Thoracic aorta (tissue), 2 donors: ENCODE data around the gene ANKRD11. TPM values are rescaled to one million over a fixed set of nuclear protein-coding genes. Genes with fewer than 3 reads are reported as not detected.

Experiments used
- ATAC-seq: fragments of 150-250 bp; one replicate; pipeline ENCODE4 v1.8.0; 2017; ENCODE audit warnings: low read depth; ENCODE audit not compliant: insufficient number of reproducible peaks, low FRiP score
- DNase-seq: peaks from one replicate; pipeline ENCODE4 v3.0.0-alpha.2; 2020; ENCODE audit warnings: low spot score
- H3K27ac ChIP-seq, 2 donors: fragments of 200-600 bp; sonication (generic); 1 replicate in 1 of 2; 2 replicates in 1 of 2; pipeline ENCODE4 v1.5.1; 2016; ENCODE audit warnings: mild to moderate bottlenecking in 2 of 2, moderate library complexity in 2 of 2
- H3K27me3 ChIP-seq: fragments of 200-600 bp; sonication (generic); replicated peaks from 2 replicates; pipeline ENCODE4 v1.6.0; 2016; ENCODE audit warnings: mild to moderate bottlenecking; ENCODE audit not compliant: insufficient read depth
- H3K36me3 ChIP-seq: fragments of 200-600 bp; sonication (generic); one replicate; pipeline ENCODE4 v1.5.1; 2016
- H3K4me1 ChIP-seq, 2 donors: fragments of 200-600 bp; sonication (generic); 1 replicate in 1 of 2; 2 replicates in 1 of 2; pipeline versions ENCODE4 v1.5.1 to v1.6.0; 2016; ENCODE audit warnings: low read depth in 2 of 2, mild to moderate bottlenecking in 1 of 2; ENCODE audit not compliant: control insufficient read depth in 1 of 2
- H3K4me3 ChIP-seq: fragments of 200-600 bp; sonication (generic); 2 replicates; pipeline ENCODE4 v1.5.1; 2016; ENCODE audit warnings: mild to moderate bottlenecking
- H3K9me3 ChIP-seq: fragments of 200-600 bp; sonication (generic); 2 replicates; pipeline ENCODE4 v1.5.1; 2016
- total RNA-seq, 2 donors: library from RNA; depleted of rRNA; stranded (reverse); fragments of >200 nt; gene quantifications; one replicate each; pipeline versions ENCODE4 v1.1.0 to v1.2.3, GENCODE V29; 2016
- TF ChIP-seq, protein P1 (sequence below): fragments of 200-600 bp; sonication (generic); IDR thresholded peaks from one replicate; pipeline ENCODE4 v1.5.1; 2019; ENCODE audit warnings: antibody characterized with exemption

Gene ANKRD11
- total RNA-seq, 2 donors from 2014 or later: 125 to 129 TPM

DNA sequence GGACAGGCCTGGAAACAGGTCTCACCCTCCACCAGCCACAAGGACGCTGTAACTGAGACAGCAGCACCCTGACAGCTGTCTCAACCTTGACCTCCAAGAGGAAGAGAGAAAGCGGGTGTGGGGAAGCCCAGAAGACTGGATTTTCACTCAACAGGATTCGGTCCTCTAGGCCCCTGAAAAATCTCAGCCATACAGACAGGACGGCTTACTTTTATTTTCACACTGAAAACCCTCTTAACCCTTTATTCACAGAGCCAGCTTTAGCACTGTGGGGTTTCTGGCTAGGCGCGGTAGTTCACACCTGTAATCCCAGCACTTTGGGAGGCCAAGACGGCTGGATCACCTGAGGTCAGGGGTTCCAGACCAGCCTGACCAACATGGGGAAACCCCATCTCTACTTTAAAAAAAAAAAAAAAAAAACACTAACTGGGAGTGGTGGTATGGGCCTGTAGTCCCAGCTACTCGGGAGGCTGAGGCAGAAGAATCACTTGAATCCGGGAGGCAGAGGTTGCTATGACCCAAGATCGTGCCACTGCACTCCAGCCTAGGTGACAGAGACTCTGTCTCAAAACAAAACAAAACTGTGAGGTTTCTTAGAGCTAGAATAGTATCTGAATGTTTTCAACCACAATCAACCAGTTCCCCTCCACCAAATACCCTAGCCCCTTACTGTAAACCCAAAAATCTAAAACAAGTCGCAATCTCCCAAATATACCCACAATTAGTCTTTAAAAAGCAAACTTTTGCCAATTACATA, 5.3 kb downstream of the ANKRD11 start:
- Histone ChIP-seq H3K9me3 (no peaks in the 10 kb centered on the region), H3K27me3 (no peaks in the 10 kb centered on the region), H3K36me3 (no peaks in the 10 kb centered on the region), H3K27ac (no peak overlapping the region), H3K4me1 (peaks cover 46 to 73% of the 10 kb centered on the region in 2 donors), H3K4me3 (no peak overlapping the region)
- no peak for DNase-seq
- no peak for ATAC-seq
- TF ChIP-seq, protein P1, sequence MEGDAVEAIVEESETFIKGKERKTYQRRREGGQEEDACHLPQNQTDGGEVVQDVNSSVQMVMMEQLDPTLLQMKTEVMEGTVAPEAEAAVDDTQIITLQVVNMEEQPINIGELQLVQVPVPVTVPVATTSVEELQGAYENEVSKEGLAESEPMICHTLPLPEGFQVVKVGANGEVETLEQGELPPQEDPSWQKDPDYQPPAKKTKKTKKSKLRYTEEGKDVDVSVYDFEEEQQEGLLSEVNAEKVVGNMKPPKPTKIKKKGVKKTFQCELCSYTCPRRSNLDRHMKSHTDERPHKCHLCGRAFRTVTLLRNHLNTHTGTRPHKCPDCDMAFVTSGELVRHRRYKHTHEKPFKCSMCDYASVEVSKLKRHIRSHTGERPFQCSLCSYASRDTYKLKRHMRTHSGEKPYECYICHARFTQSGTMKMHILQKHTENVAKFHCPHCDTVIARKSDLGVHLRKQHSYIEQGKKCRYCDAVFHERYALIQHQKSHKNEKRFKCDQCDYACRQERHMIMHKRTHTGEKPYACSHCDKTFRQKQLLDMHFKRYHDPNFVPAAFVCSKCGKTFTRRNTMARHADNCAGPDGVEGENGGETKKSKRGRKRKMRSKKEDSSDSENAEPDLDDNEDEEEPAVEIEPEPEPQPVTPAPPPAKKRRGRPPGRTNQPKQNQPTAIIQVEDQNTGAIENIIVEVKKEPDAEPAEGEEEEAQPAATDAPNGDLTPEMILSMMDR: no peak

- H3K27ac ChIP-seq: no peak overlapping the region
- H3K4me3 ChIP-seq: no peak overlapping the region
- H3K36me3 ChIP-seq: no peaks in the 10 kb centered on the region
- TF ChIP-seq, protein P1: no peak
- H3K9me3 ChIP-seq: no peaks in the 10 kb centered on the region
- no peak for DNase-seq
- H3K4me1 ChIP-seq: peaks cover 46 to 81% of the 10 kb centered on the region in 2 donors
- H3K27me3 ChIP-seq: no peaks in the 10 kb centered on the region
- ATAC-seq: no peak
Observed at GRCh38 chr16:89484041-89484501, 6.3 kb downstream of the ANKRD11 start.

DNA sequence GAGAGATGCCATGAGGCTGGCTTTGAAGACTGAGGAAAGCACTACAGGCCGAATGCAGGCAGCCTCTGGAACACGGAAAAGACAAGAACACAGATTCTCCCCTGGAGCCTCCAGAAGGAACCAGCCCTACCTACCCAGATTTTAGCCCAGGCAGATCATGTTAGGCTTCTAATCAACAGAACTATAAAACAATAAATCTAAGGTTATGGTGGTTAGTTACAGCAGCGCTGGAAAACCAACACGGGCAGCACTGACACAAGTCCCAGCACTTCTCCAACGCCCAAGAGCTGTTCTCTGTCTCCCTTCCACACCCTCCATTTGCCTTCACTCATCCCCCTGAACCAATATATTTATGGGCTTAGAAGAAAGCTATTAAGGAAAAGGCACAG, 7.5 kb downstream of the ANKRD11 start:
- H3K36me3 ChIP-seq: no peaks in the 10 kb centered on the region
- DNase-seq: no peak
- no peak overlapping the region for H3K27ac ChIP-seq
- TF ChIP-seq, protein P1: no peak
- H3K4me1 ChIP-seq: peaks cover 35 to 80% of the 10 kb centered on the region in 2 donors
- no peaks in the 10 kb centered on the region for H3K9me3 ChIP-seq
- no peak overlapping the region for H3K4me3 ChIP-seq
- H3K27me3 ChIP-seq: no peaks in the 10 kb centered on the region
- no peak for ATAC-seq

DNA sequence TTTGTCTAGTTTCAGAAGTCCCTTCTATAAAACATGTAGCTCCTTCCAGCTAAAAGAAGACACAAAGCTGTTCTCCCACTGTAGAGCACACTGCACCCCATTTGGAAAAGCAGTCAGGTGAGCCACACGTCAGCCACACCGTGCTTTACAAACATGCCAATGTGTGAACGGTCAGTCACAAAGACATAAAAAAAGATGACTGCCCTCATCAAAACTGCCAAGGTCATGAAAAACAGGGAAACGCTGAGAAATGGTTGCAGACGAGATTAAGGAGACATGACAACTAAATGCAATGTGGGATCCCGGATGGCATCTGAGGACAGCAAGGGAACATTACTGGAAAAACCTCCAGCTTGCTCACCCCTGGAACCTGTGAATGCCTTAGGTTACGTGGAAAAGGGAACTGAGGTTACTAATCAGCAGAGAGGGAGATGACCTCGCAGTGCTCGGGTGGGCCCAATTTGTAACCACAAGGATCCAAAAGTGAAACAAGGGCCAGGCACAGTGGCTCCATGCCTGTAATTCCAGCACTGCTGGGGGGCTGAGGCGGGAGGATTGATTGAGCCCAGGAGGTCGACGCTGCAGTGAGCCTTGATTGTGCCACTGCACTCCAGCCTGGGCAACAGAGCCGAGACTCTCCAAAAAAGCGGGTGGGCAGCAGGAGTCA, 8.1 kb downstream of the ANKRD11 start:
- ATAC-seq: no peak
- H3K27ac ChIP-seq: no peak overlapping the region
- H3K4me1 ChIP-seq: peaks cover 31 to 81% of the 10 kb centered on the region in 2 donors

More for the DNA sequence above, 8.1 kb downstream of the ANKRD11 start:
- no peak for DNase-seq
- H3K27me3 ChIP-seq: no peaks in the 10 kb centered on the region
- H3K4me3 ChIP-seq: no peak overlapping the region
- no peaks in the 10 kb centered on the region for H3K9me3 ChIP-seq
- no peaks in the 10 kb centered on the region for H3K36me3 ChIP-seq
- TF ChIP-seq, protein P1: no peak
